ENCODE results near the gene LNPEP.
"Not testable (repeated sequence)": the region's sequence is repeated elsewhere in the genome, so short reads cannot be mapped to it uniquely, and the experiment has no call there.

Gene LNPEP

DNA sequence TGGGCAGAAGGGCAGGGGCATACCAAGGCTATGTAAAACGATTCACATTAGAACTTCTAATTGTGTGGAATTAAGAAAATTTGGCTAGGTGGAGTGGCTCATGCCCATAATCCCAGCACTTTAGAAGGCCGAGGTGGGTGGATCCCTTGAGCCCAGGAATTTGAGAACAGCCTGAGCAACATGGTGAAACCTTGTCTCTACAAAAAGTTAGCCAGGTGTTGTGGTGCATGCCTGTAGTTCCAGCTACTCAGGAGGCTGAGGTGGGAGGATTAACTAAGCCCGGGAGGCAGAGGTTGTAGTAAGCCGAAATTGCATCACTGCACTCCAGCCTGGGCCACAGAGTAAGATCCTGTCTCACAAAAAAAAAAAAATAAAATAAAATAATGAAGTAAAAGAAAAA is 141.4 kb downstream of the LNPEP start (continued):
- TF ChIP-seq, protein P1, sequence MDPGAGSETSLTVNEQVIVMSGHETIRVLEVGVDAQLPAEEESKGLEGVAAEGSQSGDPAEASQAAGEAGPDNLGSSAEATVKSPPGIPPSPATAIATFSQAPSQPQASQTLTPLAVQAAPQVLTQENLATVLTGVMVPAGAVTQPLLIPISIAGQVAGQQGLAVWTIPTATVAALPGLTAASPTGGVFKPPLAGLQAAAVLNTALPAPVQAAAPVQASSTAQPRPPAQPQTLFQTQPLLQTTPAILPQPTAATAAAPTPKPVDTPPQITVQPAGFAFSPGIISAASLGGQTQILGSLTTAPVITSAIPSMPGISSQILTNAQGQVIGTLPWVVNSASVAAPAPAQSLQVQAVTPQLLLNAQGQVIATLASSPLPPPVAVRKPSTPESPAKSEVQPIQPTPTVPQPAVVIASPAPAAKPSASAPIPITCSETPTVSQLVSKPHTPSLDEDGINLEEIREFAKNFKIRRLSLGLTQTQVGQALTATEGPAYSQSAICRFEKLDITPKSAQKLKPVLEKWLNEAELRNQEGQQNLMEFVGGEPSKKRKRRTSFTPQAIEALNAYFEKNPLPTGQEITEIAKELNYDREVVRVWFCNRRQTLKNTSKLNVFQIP (CRISPR knock-in tag; IDR thresholded peaks at IDR 0.05; ENCODE audit: borderline replicate concordance, low read depth): no peak
- TF ChIP-seq CSDC2 (CRISPR knock-in tag; IDR thresholded peaks at IDR 0.05) (no peak), ZFP3 (CRISPR knock-in tag; IDR thresholded peaks at IDR 0.05) (no peak), PATZ1 (CRISPR knock-in tag; IDR thresholded peaks at IDR 0.05; ENCODE audit: borderline replicate concordance) (no peak), ARNTL (CRISPR knock-in tag; IDR thresholded peaks at IDR 0.05; ENCODE audit: borderline replicate concordance, low read depth) (no peak)

DNA sequence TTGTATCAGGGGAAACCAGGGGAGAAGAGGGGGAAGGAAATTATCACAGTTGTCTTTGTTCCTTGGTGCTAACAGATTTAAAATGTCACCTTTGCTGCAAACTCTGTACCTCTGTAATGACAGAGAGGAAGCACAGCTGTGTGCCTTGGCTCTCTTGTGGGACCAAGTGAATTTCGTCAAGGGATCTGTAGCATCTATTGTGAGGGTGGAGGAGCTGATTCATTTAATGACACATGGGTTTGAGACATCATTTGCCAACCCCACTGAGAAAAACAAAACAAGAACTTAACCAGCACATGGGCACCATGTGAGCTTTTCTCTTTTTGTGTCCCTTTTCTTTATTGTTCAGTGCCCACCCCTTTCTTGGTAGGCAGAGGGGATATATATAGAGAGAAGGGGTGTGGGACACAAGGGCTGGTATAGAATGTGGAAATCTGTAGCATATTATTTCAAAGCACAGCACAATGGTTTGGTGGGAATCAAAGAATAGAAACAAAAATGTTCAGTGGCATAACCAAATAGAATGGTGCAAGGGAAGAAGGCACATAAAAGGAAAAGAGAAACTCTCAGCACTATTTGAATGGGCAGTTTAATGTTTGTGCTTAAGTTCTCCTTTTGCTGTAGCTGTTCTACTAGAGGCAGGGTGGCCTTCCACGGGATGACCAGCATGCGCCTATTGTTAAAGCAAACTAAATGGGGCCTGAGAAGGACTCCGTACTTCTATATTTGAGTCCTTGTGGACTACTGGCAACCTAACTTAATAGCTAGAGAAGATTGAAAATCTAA is 143.3 kb downstream of the LNPEP start:
- TF ChIP-seq BACH2 (CRISPR knock-in tag; IDR thresholded peaks at IDR 0.05; ENCODE audit: borderline replicate concordance) (no peak), SNAI2 (CRISPR knock-in tag; IDR thresholded peaks at IDR 0.05) (no peak), PPARA (CRISPR knock-in tag; IDR thresholded peaks at IDR 0.05; ENCODE audit: borderline replicate concordance) (no peak), ZNF70 (CRISPR knock-in tag; IDR thresholded peaks at IDR 0.05) (no peak)
- TF ChIP-seq, protein P2, sequence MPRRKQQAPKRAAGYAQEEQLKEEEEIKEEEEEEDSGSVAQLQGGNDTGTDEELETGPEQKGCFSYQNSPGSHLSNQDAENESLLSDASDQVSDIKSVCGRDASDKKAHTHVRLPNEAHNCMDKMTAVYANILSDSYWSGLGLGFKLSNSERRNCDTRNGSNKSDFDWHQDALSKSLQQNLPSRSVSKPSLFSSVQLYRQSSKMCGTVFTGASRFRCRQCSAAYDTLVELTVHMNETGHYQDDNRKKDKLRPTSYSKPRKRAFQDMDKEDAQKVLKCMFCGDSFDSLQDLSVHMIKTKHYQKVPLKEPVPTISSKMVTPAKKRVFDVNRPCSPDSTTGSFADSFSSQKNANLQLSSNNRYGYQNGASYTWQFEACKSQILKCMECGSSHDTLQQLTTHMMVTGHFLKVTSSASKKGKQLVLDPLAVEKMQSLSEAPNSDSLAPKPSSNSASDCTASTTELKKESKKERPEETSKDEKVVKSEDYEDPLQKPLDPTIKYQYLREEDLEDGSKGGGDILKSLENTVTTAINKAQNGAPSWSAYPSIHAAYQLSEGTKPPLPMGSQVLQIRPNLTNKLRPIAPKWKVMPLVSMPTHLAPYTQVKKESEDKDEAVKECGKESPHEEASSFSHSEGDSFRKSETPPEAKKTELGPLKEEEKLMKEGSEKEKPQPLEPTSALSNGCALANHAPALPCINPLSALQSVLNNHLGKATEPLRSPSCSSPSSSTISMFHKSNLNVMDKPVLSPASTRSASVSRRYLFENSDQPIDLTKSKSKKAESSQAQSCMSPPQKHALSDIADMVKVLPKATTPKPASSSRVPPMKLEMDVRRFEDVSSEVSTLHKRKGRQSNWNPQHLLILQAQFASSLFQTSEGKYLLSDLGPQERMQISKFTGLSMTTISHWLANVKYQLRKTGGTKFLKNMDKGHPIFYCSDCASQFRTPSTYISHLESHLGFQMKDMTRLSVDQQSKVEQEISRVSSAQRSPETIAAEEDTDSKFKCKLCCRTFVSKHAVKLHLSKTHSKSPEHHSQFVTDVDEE (CRISPR knock-in tag; IDR thresholded peaks at IDR 0.05): no peak
- ATAC-seq: no peak

DNA sequence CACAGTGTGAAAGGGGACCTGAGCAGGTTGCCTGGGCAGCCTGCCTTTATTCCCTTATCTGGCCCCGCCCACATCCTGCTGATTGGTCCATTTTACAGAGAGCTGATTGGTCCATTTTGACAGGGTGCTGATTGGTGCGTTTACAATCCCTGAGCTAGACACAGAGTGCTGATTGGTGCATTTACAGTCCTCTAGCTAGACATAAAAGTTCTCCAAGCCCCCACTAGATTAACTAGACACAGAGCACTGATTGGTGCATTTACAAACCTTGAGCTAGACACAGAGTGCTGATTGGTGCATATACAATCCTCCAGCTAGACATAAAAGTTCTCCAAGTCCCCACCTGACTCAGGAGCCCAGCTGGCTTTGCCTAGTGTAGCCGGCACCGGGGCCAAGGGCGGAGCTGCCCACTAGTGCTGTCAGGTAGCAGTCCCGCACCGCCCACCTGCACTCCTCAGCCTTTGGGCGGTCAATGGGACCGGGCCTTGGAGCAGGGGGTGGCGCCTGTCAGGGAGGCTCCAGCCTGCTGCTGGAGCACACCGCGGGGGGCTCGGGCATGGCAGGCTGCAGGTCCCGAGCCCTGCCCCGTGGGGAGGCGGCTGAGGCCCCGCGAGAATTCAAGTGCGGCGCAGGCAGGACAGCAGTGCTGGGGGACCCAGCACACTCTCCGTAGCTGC is 149.0 kb downstream of the LNPEP start:
- ATAC-seq: not testable (repeated sequence)

GRCh38 chr5:97085459-97086181 is 149.7 kb downstream of the LNPEP start:
- TF ChIP-seq, protein P2 (CRISPR knock-in tag; IDR thresholded peaks at IDR 0.05): no peak
- TF ChIP-seq GLIS3 (CRISPR knock-in tag; IDR thresholded peaks at IDR 0.05): no peak
- no peak for TF ChIP-seq ZFP3 (CRISPR knock-in tag; IDR thresholded peaks at IDR 0.05)
- TF ChIP-seq, protein P3, sequence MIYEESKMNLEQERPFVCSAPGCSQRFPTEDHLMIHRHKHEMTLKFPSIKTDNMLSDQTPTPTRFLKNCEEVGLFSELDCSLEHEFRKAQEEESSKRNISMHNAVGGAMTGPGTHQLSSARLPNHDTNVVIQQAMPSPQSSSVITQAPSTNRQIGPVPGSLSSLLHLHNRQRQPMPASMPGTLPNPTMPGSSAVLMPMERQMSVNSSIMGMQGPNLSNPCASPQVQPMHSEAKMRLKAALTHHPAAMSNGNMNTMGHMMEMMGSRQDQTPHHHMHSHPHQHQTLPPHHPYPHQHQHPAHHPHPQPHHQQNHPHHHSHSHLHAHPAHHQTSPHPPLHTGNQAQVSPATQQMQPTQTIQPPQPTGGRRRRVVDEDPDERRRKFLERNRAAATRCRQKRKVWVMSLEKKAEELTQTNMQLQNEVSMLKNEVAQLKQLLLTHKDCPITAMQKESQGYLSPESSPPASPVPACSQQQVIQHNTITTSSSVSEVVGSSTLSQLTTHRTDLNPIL (CRISPR knock-in tag; IDR thresholded peaks at IDR 0.05; ENCODE audit: low read depth): no peak
- TF ChIP-seq ZNF8 (CRISPR knock-in tag; IDR thresholded peaks at IDR 0.05): no peak
- TF ChIP-seq RARB (CRISPR knock-in tag; IDR thresholded peaks at IDR 0.05): no peak
- no peak for TF ChIP-seq PPARA (CRISPR knock-in tag; IDR thresholded peaks at IDR 0.05; ENCODE audit: borderline replicate concordance)
- TF ChIP-seq OSR1 (CRISPR knock-in tag; IDR thresholded peaks at IDR 0.05): no peak
- no peak for TF ChIP-seq ZC3H10 (CRISPR knock-in tag; IDR thresholded peaks at IDR 0.05)
- TF ChIP-seq BACH2 (CRISPR knock-in tag; IDR thresholded peaks at IDR 0.05; ENCODE audit: borderline replicate concordance): no peak
- no peak for TF ChIP-seq TCF4 (CRISPR knock-in tag; IDR thresholded peaks at IDR 0.05; ENCODE audit: borderline replicate concordance)
- no peak for TF ChIP-seq SNAI2 (CRISPR knock-in tag; IDR thresholded peaks at IDR 0.05)
- no peak for ATAC-seq
